ENCODE results near the gene HEATR3.

HEATR3 gene

GRCh38 chr16:50153596-50154419 lies 88.0 kb downstream of the HEATR3 start:
- peak in 29 of 51 donors; percentile 22 to 70 (median 47) for DNase-seq

DNA sequence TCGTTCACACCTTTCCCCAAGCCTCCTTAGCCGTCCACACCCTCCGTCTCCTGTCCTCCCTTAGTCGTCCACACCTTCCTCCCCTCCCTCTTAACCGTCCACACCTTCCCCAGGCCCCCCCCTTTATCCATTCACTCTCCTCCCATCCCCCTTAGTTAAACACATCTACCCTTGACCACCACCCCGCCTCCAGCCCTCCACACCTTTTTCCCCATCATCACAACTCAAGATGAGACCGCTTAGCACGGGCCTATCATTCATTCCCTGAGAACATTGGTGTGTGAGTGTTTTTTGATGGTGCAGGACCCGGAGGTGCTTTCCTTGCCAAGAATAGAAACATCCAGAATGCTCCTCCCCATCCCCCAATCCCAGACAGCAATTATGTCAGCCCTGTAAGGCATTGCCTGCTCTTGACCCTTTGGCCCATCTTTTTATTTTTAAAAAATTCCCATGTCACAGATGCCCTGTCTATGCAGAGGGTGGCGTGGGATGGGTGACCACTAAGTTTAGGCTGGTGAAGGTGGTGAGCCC lies 88.7 kb downstream of the HEATR3 start:
- peak in 14 of 51 donors; percentile 2 to 60 (median 26) for DNase-seq

- DNase-seq = no peak
These were observed 90.2 kb downstream of the HEATR3 start for GRCh38 chr16:50155925-50156324.

All from hypothalamus (tissue), 51 donors.